ENCODE results near the gene MISP. TPM values are rescaled to one million over a fixed set of nuclear protein-coding genes. Genes with fewer than 3 reads are reported as not detected.

Gene MISP
- total RNA-seq, 1 experiment from 2014 or later = 0.70 TPM

DNA sequence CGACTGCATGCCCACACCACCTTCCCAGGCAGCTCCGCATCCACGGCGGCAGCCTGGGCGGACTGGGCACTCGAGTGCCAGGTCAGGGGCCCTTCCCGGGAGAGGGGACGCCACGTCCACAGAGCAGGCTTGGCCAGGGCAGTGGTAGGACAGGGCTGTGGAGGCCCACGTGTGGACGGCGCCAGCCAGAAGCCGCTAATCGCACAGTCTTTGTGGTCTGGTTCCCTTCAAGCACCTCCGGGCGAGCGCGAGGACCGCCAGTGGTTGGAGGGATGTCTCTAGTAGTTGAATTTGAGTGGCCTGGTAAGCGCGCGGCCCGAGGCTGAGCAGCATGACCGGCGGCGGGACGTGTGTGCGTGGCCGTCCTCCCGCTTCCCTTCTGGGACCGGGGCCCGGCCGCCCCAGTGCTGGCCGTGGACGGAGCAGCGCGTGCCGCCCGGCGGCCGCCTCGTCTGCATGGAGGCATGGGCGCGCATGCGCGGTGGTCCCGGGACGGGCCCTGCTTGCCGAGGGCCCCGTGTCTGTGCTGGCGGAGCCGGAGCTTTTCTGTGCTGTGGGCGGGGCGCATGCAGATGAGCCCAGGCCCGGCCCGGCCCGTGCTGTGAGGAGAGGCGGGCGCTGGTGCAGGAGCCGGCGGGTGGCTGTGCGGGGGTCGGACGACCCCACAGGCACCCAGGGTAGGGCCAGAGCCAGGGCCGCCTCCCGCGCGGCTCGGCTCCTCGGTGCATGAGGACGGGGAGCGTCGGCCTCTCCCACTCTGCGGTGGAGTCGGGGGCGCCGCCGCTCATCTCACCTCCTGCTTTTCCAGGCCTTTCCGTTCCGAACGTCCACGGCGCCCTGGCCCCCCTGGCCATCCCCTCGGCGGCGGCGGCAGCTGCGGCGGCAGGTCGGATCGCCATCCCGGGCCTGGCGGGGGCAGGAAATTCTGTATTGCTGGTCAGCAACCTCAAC, 55.0 kb downstream of the MISP start:
- CTCF ChIA-PET = interaction anchor here (1.4 kb wide), 1 partner anchor 33 kb away, joined by 3 read pairs; no protein-coding TSS in a partner anchor

DNA sequence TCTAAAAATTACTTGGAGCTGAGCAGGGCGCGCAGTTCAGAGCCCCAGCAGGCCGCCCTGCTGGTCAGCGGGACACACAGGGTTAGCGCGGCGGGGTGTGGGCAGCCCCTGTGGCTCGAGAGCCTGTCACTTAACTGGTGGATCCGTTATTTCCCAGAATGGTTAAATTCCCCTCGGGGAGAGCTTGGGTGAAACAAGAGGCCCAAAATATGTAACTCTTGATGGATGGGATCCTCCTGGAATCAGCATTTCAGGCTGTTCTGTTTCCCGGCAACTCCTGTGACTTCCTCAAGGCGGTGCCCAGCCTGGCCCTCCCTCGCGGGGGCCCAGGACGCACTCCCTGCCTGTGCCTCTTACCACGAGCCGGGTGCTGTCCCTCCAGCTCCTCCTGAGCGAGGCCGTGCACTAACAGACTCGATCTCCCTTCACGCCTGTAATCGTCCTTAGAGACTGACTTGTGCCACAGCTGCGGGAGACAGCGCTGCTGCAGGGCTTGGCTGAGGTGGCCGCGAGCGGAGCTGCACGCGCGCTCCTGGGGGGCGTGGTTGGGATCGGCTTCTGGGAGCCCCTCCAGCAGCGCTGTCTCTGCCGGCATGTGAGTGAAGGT, 56.0 kb downstream of the MISP start:
- POLR2A ChIA-PET = no interaction called here
- TF ChIP-seq, protein P1, sequence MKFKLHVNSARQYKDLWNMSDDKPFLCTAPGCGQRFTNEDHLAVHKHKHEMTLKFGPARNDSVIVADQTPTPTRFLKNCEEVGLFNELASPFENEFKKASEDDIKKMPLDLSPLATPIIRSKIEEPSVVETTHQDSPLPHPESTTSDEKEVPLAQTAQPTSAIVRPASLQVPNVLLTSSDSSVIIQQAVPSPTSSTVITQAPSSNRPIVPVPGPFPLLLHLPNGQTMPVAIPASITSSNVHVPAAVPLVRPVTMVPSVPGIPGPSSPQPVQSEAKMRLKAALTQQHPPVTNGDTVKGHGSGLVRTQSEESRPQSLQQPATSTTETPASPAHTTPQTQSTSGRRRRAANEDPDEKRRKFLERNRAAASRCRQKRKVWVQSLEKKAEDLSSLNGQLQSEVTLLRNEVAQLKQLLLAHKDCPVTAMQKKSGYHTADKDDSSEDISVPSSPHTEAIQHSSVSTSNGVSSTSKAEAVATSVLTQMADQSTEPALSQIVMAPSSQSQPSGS (CRISPR knock-in tag; IDR thresholded peaks at IDR 0.05; ENCODE audit: borderline replicate concordance, low read depth) = no peak
- TF ChIP-seq ZNF423 (CRISPR knock-in tag; IDR thresholded peaks at IDR 0.05) (no peak), NR3C1 (CRISPR knock-in tag; conservative IDR thresholded peaks at IDR 0.05; ENCODE audit: low read depth) (no peak)
- TF ChIP-seq, protein P2, sequence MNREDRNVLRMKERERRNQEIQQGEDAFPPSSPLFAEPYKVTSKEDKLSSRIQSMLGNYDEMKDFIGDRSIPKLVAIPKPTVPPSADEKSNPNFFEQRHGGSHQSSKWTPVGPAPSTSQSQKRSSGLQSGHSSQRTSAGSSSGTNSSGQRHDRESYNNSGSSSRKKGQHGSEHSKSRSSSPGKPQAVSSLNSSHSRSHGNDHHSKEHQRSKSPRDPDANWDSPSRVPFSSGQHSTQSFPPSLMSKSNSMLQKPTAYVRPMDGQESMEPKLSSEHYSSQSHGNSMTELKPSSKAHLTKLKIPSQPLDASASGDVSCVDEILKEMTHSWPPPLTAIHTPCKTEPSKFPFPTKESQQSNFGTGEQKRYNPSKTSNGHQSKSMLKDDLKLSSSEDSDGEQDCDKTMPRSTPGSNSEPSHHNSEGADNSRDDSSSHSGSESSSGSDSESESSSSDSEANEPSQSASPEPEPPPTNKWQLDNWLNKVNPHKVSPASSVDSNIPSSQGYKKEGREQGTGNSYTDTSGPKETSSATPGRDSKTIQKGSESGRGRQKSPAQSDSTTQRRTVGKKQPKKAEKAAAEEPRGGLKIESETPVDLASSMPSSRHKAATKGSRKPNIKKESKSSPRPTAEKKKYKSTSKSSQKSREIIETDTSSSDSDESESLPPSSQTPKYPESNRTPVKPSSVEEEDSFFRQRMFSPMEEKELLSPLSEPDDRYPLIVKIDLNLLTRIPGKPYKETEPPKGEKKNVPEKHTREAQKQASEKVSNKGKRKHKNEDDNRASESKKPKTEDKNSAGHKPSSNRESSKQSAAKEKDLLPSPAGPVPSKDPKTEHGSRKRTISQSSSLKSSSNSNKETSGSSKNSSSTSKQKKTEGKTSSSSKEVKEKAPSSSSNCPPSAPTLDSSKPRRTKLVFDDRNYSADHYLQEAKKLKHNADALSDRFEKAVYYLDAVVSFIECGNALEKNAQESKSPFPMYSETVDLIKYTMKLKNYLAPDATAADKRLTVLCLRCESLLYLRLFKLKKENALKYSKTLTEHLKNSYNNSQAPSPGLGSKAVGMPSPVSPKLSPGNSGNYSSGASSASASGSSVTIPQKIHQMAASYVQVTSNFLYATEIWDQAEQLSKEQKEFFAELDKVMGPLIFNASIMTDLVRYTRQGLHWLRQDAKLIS (CRISPR knock-in tag; IDR thresholded peaks at IDR 0.05; ENCODE audit: borderline replicate concordance) = no peak
- TF ChIP-seq, protein P3, sequence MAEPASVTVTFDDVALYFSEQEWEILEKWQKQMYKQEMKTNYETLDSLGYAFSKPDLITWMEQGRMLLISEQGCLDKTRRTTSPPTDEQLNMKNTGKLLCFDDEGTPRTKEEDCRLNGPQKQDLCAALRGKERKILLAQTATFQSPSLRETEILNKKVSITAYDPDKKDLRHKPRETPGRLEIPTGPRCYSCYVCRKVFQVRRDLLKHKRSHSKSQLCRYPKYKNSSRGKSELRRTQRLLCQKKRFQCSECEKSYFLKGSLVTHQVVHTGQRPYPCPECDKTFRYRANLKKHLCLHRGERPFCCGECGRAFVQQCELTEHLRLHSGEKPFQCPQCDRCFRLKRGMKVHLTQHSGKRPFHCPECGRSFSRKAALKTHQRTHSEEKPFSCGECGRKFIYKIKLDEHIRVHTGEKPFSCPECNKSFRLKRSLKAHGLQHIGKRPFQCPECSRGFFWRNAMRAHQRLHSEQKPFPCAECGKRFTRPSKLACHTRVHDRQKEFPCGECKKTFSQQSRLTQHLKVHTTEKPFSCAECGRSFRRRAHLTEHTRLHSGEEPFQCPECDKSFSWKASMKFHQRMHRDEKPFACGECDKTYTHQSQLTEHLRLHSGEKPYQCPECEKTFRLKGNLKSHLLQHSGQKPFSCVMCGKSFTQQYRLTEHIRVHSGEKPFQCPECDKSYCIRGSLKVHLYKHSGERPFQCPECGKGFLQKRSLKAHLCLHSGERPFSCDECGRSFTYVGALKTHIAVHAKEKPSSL (CRISPR knock-in tag; conservative IDR thresholded peaks at IDR 0.05) = no peak

More for the DNA sequence above, 55.0 kb downstream of the MISP start:
- no peak for DNase-seq (ENCODE audit: low spot score)
- no peak for TF ChIP-seq GRHL2 (CRISPR knock-in tag; IDR thresholded peaks at IDR 0.05; ENCODE audit: insufficient replicate concordance, severe bottlenecking)
- TF ChIP-seq PRRX2 (CRISPR knock-in tag; IDR thresholded peaks at IDR 0.05) = no peak
- TF ChIP-seq ZNF263 (CRISPR knock-in tag; IDR thresholded peaks at IDR 0.05; ENCODE audit: low read depth) = no peak
- no peak for TF ChIP-seq ETV6 (CRISPR knock-in tag; IDR thresholded peaks at IDR 0.05)
- TF ChIP-seq FOXK1 (CRISPR knock-in tag; IDR thresholded peaks at IDR 0.05) = no peak
- TF ChIP-seq EMX1 (CRISPR knock-in tag; IDR thresholded peaks at IDR 0.05) = no peak
- TF ChIP-seq, protein P4, sequence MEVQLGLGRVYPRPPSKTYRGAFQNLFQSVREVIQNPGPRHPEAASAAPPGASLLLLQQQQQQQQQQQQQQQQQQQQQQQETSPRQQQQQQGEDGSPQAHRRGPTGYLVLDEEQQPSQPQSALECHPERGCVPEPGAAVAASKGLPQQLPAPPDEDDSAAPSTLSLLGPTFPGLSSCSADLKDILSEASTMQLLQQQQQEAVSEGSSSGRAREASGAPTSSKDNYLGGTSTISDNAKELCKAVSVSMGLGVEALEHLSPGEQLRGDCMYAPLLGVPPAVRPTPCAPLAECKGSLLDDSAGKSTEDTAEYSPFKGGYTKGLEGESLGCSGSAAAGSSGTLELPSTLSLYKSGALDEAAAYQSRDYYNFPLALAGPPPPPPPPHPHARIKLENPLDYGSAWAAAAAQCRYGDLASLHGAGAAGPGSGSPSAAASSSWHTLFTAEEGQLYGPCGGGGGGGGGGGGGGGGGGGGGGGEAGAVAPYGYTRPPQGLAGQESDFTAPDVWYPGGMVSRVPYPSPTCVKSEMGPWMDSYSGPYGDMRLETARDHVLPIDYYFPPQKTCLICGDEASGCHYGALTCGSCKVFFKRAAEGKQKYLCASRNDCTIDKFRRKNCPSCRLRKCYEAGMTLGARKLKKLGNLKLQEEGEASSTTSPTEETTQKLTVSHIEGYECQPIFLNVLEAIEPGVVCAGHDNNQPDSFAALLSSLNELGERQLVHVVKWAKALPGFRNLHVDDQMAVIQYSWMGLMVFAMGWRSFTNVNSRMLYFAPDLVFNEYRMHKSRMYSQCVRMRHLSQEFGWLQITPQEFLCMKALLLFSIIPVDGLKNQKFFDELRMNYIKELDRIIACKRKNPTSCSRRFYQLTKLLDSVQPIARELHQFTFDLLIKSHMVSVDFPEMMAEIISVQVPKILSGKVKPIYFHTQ (CRISPR knock-in tag; IDR thresholded peaks at IDR 0.05) = no peak
- TF ChIP-seq, protein P5, sequence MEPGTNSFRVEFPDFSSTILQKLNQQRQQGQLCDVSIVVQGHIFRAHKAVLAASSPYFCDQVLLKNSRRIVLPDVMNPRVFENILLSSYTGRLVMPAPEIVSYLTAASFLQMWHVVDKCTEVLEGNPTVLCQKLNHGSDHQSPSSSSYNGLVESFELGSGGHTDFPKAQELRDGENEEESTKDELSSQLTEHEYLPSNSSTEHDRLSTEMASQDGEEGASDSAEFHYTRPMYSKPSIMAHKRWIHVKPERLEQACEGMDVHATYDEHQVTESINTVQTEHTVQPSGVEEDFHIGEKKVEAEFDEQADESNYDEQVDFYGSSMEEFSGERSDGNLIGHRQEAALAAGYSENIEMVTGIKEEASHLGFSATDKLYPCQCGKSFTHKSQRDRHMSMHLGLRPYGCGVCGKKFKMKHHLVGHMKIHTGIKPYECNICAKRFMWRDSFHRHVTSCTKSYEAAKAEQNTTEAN (CRISPR knock-in tag; IDR thresholded peaks at IDR 0.05) = no peak
- TF ChIP-seq ZNF121 (CRISPR knock-in tag; IDR thresholded peaks at IDR 0.05) = no peak
- TF ChIP-seq, protein P6, sequence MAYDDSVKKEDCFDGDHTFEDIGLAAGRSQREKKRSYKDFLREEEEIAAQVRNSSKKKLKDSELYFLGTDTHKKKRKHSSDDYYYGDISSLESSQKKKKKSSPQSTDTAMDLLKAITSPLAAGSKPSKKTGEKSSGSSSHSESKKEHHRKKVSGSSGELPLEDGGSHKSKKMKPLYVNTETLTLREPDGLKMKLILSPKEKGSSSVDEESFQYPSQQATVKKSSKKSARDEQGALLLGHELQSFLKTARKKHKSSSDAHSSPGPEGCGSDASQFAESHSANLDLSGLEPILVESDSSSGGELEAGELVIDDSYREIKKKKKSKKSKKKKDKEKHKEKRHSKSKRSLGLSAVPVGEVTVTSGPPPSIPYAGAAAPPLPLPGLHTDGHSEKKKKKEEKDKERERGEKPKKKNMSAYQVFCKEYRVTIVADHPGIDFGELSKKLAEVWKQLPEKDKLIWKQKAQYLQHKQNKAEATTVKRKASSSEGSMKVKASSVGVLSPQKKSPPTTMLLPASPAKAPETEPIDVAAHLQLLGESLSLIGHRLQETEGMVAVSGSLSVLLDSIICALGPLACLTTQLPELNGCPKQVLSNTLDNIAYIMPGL (CRISPR knock-in tag; IDR thresholded peaks at IDR 0.05) = no peak
- POLR2A ChIA-PET = no interaction called here
- peaks cover 57% of the 10 kb centered on the region for H3K36me3 Mint-ChIP-seq
- no peaks in the 10 kb centered on the region for H3K27me3 Mint-ChIP-seq (ENCODE audit: low read depth)
- H3K4me3 Mint-ChIP-seq = no peak overlapping the region
- H3K4me1 Mint-ChIP-seq = peaks cover 23% of the 10 kb centered on the region
- peak; percentile 15 for ATAC-seq
- no peaks in the 10 kb centered on the region for H3K9me3 Mint-ChIP-seq
- no peak overlapping the region for H3K27ac Mint-ChIP-seq

More for the DNA sequence above, 56.0 kb downstream of the MISP start:
- H3K4me1 Mint-ChIP-seq = peaks cover 14% of the 10 kb centered on the region
- H3K9me3 Mint-ChIP-seq = no peaks in the 10 kb centered on the region
- ATAC-seq (no peak), DNase-seq (ENCODE audit: low spot score) (no peak)
- no peak overlapping the region for H3K4me3 Mint-ChIP-seq
- peaks cover 60% of the 10 kb centered on the region for H3K36me3 Mint-ChIP-seq
- CTCF ChIA-PET = interaction anchor here (1.4 kb wide), 1 partner anchor 34 kb away, joined by 3 read pairs; no protein-coding TSS in a partner anchor
- H3K27me3 Mint-ChIP-seq (ENCODE audit: low read depth) = no peaks in the 10 kb centered on the region
- H3K27ac Mint-ChIP-seq = peak overlapping the region; percentile 57; the same call in 1 of the 2 replicates
